Measurements from ENCODE around the gene TEKT5.
"Not testable (repeated sequence)": the region's sequence is repeated elsewhere in the genome, so short reads cannot be mapped to it uniquely, and the experiment has no call there.

TEKT5 gene

DNA sequence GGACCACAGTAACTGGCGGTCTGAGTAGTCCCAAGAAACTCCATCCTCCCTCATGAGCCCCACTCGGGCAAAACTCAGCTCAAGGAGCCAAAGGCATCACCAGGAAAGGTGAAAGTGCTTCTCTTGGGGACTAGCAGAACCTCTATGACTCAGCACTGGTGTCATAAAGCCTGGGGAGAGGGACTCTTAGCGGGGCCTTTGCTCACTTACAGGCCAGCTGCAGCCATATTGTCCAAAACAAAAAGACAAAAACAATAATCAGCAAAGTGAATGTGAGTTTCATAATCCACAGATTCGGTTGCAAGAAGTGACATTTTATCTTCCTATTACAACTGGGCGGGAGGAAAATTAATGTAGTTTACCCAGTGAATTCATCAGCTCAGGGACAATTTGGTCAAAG, at the start of gene TEKT5:
TSS of gene TEKT5 (minus strand) at position 101 of the 400 bp plus-strand sequence. CDS start at position 44, 57 bp downstream.
- TF ChIP-seq CTCF (IDR thresholded peaks at IDR 0.05; ENCODE audit: low read depth, low read length, missing control alignments), result no peak
- H3K4me3 ChIP-seq (replicated peaks; ENCODE audit: low read depth, low read length), result no peak within 1 kb of the TSS
- DNase-seq (ENCODE audit: extremely low read depth, low read depth), result no peak

- H3K4me3 ChIP-seq (replicated peaks; ENCODE audit: low read depth, low read length), result peak within 1 kb of the TSS; percentile 56
- no peak for TF ChIP-seq CTCF (IDR thresholded peaks at IDR 0.05; ENCODE audit: low read depth, low read length, missing control alignments)
- DNase-seq (ENCODE audit: extremely low read depth, low read depth), result peak; percentile 86
These were observed 49.1 kb upstream of the TEKT5 start, which contains the start of gene NUBP1 for GRCh38 chr16:10743610-10744369. Gene NUBP1 (plus strand): TSS chr16:10743842. CDS start chr16:10743864, 22 bp downstream.

GRCh38 chr16:10743227-10743609, 48.5 kb upstream of the TEKT5 start:
- no peak for TF ChIP-seq CTCF (IDR thresholded peaks at IDR 0.05; ENCODE audit: low read depth, low read length, missing control alignments)
- no peak for DNase-seq (ENCODE audit: extremely low read depth, low read depth)
- peak overlapping the region; percentile 56 for H3K4me3 ChIP-seq (replicated peaks; ENCODE audit: low read depth, low read length)

DNA sequence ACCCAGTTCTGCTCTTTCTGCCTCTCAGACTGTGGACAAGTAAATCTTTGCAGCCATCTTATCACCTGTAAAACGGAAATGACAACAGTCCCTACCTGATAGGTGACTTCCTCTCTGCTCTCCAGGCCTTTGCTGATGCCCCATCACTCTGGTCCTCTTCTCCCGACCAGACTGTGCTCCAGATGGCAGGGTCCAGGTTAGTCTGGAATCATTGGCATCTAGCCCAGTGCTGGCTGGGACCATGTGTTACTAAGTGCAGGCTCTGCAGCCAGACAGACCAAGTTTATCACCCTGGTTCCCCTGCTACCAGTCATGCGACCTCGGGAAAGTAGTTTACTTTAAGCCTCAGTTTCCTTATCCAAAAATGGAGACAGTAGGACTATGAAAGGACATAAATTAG, 47.1 kb upstream of the TEKT5 start:
- DNase-seq (ENCODE audit: extremely low read depth, low read depth), result no peak
- TF ChIP-seq CTCF (IDR thresholded peaks at IDR 0.05; ENCODE audit: low read depth, low read length, missing control alignments), result no peak
- H3K4me3 ChIP-seq (replicated peaks; ENCODE audit: low read depth, low read length), result no peak overlapping the region

DNA sequence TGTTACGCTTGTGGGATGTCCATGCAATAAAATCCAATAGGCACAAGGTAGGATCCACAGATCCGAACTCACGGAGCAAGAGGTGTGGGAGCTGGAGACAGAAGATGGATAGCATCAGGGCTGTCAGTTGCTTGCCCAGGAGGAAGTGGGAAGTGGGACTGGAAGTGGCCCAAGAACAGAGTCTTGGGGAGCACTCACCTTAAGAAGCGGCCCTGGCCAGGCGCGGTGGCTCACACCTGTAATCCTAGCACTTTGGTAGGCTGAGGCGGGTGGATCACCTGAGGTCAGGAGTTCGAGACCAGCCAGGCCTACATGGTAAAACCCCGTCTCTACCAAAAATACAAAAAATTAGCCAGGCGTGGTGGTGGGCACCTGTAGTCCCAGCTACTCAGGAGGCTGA, 46.5 kb upstream of the TEKT5 start:
- not testable (repeated sequence) for H3K4me3 ChIP-seq (replicated peaks; ENCODE audit: low read depth, low read length); DNase-seq (ENCODE audit: extremely low read depth, low read depth)

- no peak for DNase-seq (ENCODE audit: extremely low read depth, low read depth)
- no peak for TF ChIP-seq CTCF (IDR thresholded peaks at IDR 0.05; ENCODE audit: low read depth, low read length, missing control alignments)
- no peak overlapping the region for H3K4me3 ChIP-seq (replicated peaks; ENCODE audit: low read depth, low read length)
These were observed 46.1 kb upstream of the TEKT5 start for GRCh38 chr16:10740845-10741208.

DNA sequence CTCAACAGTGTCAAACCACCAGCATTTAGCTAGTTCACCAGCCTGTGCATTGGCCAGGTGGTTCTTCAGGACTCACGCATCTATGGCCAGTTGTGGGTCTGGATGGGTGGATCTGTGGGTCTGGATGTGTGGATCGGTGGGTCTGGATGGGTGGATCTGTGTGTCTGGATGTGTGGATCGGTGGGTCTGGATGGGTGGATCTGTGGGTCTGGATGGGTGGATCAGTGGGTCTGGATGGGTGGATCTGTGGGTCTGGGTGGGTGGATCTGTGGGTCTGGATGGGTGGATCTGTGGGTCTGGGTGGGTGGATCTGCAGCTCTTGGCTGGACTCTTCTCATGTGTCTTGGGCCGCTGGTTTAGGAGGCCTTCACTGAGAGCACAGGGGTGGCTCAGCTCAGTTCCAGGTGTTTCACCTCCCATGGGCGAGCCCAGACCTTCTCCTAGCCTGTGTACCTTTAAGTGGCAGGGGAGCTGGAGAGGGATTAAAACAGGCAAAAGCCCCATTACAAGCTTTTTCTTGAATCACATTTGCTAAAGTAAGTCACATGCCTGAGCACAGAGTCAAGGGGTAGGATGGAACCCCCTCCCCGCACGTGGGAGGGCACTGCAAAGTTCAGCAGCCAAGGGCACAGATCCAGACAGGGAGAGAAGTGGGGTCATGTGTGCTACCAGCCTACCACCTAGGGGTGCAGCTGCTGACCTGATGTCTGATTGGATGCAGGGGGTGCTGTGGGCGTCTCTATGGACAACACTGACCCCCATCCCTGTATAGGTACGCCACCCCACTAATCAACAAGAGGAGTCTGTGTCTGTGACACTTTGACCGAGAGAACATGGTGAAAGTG, 45.5 kb upstream of the TEKT5 start:
- no peak for TF ChIP-seq CTCF (IDR thresholded peaks at IDR 0.05; ENCODE audit: low read depth, low read length, missing control alignments)
- no peak overlapping the region for H3K4me3 ChIP-seq (replicated peaks; ENCODE audit: low read depth, low read length)
- DNase-seq (ENCODE audit: extremely low read depth, low read depth), result no peak
